GM12801 (cell line): Measurements from ENCODE around the gene OLA1.

ENCODE experiments used
- CTCF ChIP-seq: IDR thresholded peaks from one replicate; pipeline ENCODE4 v1.5.1; 2011; ENCODE audit warnings: control low read depth; ENCODE audit not compliant: insufficient read length; ENCODE audit errors: extremely low read depth

OLA1 gene

GRCh38 chr2:174248187-174248997 lies at the start of gene OLA1:
TSS of gene OLA1 (minus strand) at chr2:174248532. CDS start at chr2:174246815, 1,717 bp downstream.
- TF ChIP-seq CTCF = no peak

GRCh38 chr2:174292908-174293307 lies 44.6 kb upstream of the OLA1 start:
- no peak for TF ChIP-seq CTCF

GRCh38 chr2:174286172-174286571 lies 37.8 kb upstream of the OLA1 start:
- TF ChIP-seq CTCF = no peak

- TF ChIP-seq CTCF = no peak
Observed at GRCh38 chr2:174282441-174282840, 34.1 kb upstream of the OLA1 start.

- TF ChIP-seq CTCF = no peak
Observed at GRCh38 chr2:174281736-174282135, 33.4 kb upstream of the OLA1 start.

GRCh38 chr2:174280596-174280995 lies 32.3 kb upstream of the OLA1 start:
- no peak for TF ChIP-seq CTCF

GRCh38 chr2:174266288-174266687 lies 18.0 kb upstream of the OLA1 start:
- TF ChIP-seq CTCF = no peak
